Bone marrow (tissue), 2 donors: ENCODE measurements around the gene TRIM14.

Experiments used
- DNase-seq, 2 donors: peaks; one replicate each; lab custom pipeline; 2025; lab: John Stamatoyannopoulos, UW

Gene TRIM14

GRCh38 chr9:98118640-98119601 is at the start of gene TRIM14:
TRIM14 (minus strand) TSS chr9:98119222; CDS start chr9:98119188, 34 bp downstream.
- DNase-seq = peak in 1 of 2 donors; percentile 42

- DNase-seq = no peak
Measured at GRCh38 chr9:98168153-98168780, 49.2 kb upstream of the TRIM14 start.

GRCh38 chr9:98164912-98165311 is 45.9 kb upstream of the TRIM14 start:
- no peak for DNase-seq

GRCh38 chr9:98162613-98163012 is 43.6 kb upstream of the TRIM14 start:
- DNase-seq = no peak

GRCh38 chr9:98161851-98162250 is 42.8 kb upstream of the TRIM14 start:
- no peak for DNase-seq

- DNase-seq = no peak
Measured at GRCh38 chr9:98159790-98160189, 40.8 kb upstream of the TRIM14 start.

- DNase-seq = no peak
Measured at GRCh38 chr9:98159301-98159700, 40.3 kb upstream of the TRIM14 start.

GRCh38 chr9:98158071-98158831 is 39.2 kb upstream of the TRIM14 start:
- DNase-seq = no peak

- DNase-seq = no peak
Measured at GRCh38 chr9:98157372-98157771, 38.4 kb upstream of the TRIM14 start.

- no peak for DNase-seq
Measured at GRCh38 chr9:98154678-98155077, 35.7 kb upstream of the TRIM14 start.

GRCh38 chr9:98152526-98152925 is 33.5 kb upstream of the TRIM14 start:
- DNase-seq = no peak

- no peak for DNase-seq
Measured at GRCh38 chr9:98150721-98151120, 31.7 kb upstream of the TRIM14 start.

- no peak for DNase-seq
Measured at GRCh38 chr9:98150164-98150563, 31.1 kb upstream of the TRIM14 start.

- DNase-seq = no peak
Measured at GRCh38 chr9:98149422-98149821, 30.4 kb upstream of the TRIM14 start.

GRCh38 chr9:98148486-98148885 is 29.5 kb upstream of the TRIM14 start:
- no peak for DNase-seq

- DNase-seq = no peak
Measured at GRCh38 chr9:98147582-98147981, 28.6 kb upstream of the TRIM14 start.

- DNase-seq = peak in 1 of 2 donors; percentile 5
Measured at GRCh38 chr9:98146101-98146991, 27.3 kb upstream of the TRIM14 start.

- no peak for DNase-seq
Measured at GRCh38 chr9:98144631-98145030, 25.6 kb upstream of the TRIM14 start.

- DNase-seq = no peak
Measured at GRCh38 chr9:98144076-98144475, 25.1 kb upstream of the TRIM14 start.

- no peak for DNase-seq
Measured at GRCh38 chr9:98142925-98143481, 24.0 kb upstream of the TRIM14 start.
